ENCODE data around the gene ZRANB1.

- TF ChIP-seq CTCF (IDR thresholded peaks at IDR 0.05) (no peak), ZFX (IDR thresholded peaks at IDR 0.05; ENCODE audit: borderline replicate concordance) (no peak)
These were observed 24.3 kb upstream of the ZRANB1 start for GRCh38 chr10:124917428-124918190.

All from 22Rv1 (cell line).